ENCODE measurements around the gene KRT34.

Gene KRT34

GRCh38 chr17:41413982-41414381, 31.9 kb upstream of the KRT34 start (continued):
- TF ChIP-seq TSHZ2 (CRISPR knock-in tag; IDR thresholded peaks at IDR 0.05): no peak
- TF ChIP-seq BACH2 (CRISPR knock-in tag; IDR thresholded peaks at IDR 0.05; ENCODE audit: borderline replicate concordance): no peak
- no peak for TF ChIP-seq SNAI2 (CRISPR knock-in tag; IDR thresholded peaks at IDR 0.05)
- no peak for TF ChIP-seq TCF4 (CRISPR knock-in tag; IDR thresholded peaks at IDR 0.05; ENCODE audit: borderline replicate concordance)
- no peak for TF ChIP-seq ZC3H10 (CRISPR knock-in tag; IDR thresholded peaks at IDR 0.05)
- no peak for TF ChIP-seq TOX (CRISPR knock-in tag; IDR thresholded peaks at IDR 0.05; ENCODE audit: borderline replicate concordance)
- no peak for TF ChIP-seq PPARA (CRISPR knock-in tag; IDR thresholded peaks at IDR 0.05; ENCODE audit: borderline replicate concordance)
- no peak for TF ChIP-seq PATZ1 (CRISPR knock-in tag; IDR thresholded peaks at IDR 0.05; ENCODE audit: borderline replicate concordance)
- no peak for TF ChIP-seq ZNF8 (CRISPR knock-in tag; IDR thresholded peaks at IDR 0.05)
- TF ChIP-seq ESRRG (CRISPR knock-in tag; IDR thresholded peaks at IDR 0.05): no peak

GRCh38 chr17:41413353-41413957, 31.3 kb upstream of the KRT34 start:
- ATAC-seq: no peak
- TF ChIP-seq GLIS3 (CRISPR knock-in tag; IDR thresholded peaks at IDR 0.05): no peak
- TF ChIP-seq CSDC2 (CRISPR knock-in tag; IDR thresholded peaks at IDR 0.05): no peak
- no peak for TF ChIP-seq ZNF70 (CRISPR knock-in tag; IDR thresholded peaks at IDR 0.05)
- no peak for TF ChIP-seq PATZ1 (CRISPR knock-in tag; IDR thresholded peaks at IDR 0.05; ENCODE audit: borderline replicate concordance)
- TF ChIP-seq ZFP30 (CRISPR knock-in tag; IDR thresholded peaks at IDR 0.05): no peak
- no peak for TF ChIP-seq ISL1 (CRISPR knock-in tag; IDR thresholded peaks at IDR 0.05)
- TF ChIP-seq PPARA (CRISPR knock-in tag; IDR thresholded peaks at IDR 0.05; ENCODE audit: borderline replicate concordance): no peak
- TF ChIP-seq BACH2 (CRISPR knock-in tag; IDR thresholded peaks at IDR 0.05; ENCODE audit: borderline replicate concordance): no peak
- no peak for TF ChIP-seq POU6F1 (CRISPR knock-in tag; IDR thresholded peaks at IDR 0.05; ENCODE audit: borderline replicate concordance, low read depth)
- no peak for TF ChIP-seq ZFP3 (CRISPR knock-in tag; IDR thresholded peaks at IDR 0.05)
- no peak for TF ChIP-seq ZC3H10 (CRISPR knock-in tag; IDR thresholded peaks at IDR 0.05)
- no peak for TF ChIP-seq OSR1 (CRISPR knock-in tag; IDR thresholded peaks at IDR 0.05)
- no peak for TF ChIP-seq SNAI2 (CRISPR knock-in tag; IDR thresholded peaks at IDR 0.05)
- TF ChIP-seq TOX (CRISPR knock-in tag; IDR thresholded peaks at IDR 0.05; ENCODE audit: borderline replicate concordance): no peak
- TF ChIP-seq ZNF8 (CRISPR knock-in tag; IDR thresholded peaks at IDR 0.05): no peak
- TF ChIP-seq CSRNP3 (CRISPR knock-in tag; IDR thresholded peaks at IDR 0.05): no peak
- no peak for TF ChIP-seq TCF4 (CRISPR knock-in tag; IDR thresholded peaks at IDR 0.05; ENCODE audit: borderline replicate concordance)
- no peak for TF ChIP-seq ZNF565 (CRISPR knock-in tag; conservative IDR thresholded peaks at IDR 0.05; ENCODE audit: low read depth)
- no peak for TF ChIP-seq RARB (CRISPR knock-in tag; IDR thresholded peaks at IDR 0.05)

All from SK-N-SH treated with all-trans-retinoic acid at 6 μM for 48 hours (cell line).